Loucy (cell line): ENCODE results near the gene LRRC28.

ENCODE experiments used
- EZH2phosphoT487 ChIP-seq: fragments of 200-600 bp; IDR thresholded peaks from 2 replicates; pipeline ENCODE4 v1.6.1; 2018; ENCODE audit warnings: antibody characterized with exemption, mild to moderate bottlenecking, moderate library complexity, borderline replicate concordance
- TF ChIP-seq, protein P1 (sequence below): fragments of 200-600 bp; sonication (generic); conservative IDR thresholded peaks from 2 replicates; pipeline ENCODE4 v1.5.1; 2014; ENCODE audit warnings: mild to moderate bottlenecking, antibody characterized with exemption, low read length

DNA sequence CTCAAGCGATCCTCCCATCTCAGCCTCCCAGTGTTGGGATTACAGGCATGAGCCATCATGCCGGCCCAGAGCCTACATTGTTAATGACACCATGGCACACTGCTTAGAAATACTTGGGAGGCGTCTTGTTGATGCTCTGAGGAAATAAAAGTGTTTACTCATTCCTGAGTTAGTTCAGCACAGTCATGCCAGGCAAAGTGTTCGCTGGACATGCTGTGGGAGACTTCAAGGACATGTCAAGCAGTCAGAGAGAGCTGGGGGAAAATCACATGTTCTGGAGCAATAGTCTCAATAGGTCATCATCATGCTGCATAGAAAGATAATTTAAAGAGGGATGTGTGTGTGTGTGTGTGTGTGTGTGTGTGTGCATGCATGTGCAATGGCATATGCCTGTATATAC lies 39.4 kb upstream of the LRRC28 start:
- TF ChIP-seq, protein P1, sequence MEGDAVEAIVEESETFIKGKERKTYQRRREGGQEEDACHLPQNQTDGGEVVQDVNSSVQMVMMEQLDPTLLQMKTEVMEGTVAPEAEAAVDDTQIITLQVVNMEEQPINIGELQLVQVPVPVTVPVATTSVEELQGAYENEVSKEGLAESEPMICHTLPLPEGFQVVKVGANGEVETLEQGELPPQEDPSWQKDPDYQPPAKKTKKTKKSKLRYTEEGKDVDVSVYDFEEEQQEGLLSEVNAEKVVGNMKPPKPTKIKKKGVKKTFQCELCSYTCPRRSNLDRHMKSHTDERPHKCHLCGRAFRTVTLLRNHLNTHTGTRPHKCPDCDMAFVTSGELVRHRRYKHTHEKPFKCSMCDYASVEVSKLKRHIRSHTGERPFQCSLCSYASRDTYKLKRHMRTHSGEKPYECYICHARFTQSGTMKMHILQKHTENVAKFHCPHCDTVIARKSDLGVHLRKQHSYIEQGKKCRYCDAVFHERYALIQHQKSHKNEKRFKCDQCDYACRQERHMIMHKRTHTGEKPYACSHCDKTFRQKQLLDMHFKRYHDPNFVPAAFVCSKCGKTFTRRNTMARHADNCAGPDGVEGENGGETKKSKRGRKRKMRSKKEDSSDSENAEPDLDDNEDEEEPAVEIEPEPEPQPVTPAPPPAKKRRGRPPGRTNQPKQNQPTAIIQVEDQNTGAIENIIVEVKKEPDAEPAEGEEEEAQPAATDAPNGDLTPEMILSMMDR: no peak
- TF ChIP-seq EZH2phosphoT487: no peak
